ENCODE results near the gene FAM180A.

The FAM180A gene

GRCh38 chr7:135721198-135721820, 27.3 kb downstream of the FAM180A start:
- TF ChIP-seq CTCF (IDR thresholded peaks at IDR 0.05): no peak

DNA sequence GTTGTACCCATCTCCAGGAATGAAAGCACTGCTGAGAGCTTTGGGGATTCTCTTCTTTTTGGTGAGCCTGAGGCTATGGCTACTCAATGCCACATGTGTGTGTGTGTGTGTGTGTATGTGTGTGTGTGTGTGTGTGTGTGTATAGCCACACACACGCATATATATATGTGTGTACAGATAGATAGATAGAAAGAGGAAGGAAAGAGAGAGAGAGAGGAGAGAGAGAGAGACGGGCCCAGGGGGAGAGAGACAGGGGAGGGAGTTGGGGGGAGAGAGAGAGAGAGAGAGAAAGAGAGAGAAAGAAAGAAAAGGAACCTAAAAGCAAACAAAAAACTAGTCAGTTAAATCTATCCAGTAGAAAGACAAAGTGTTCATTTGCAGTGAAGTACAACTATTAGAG, 28.9 kb downstream of the FAM180A start:
- TF ChIP-seq CTCF (IDR thresholded peaks at IDR 0.05): no peak

GRCh38 chr7:135718794-135719437, 29.7 kb downstream of the FAM180A start:
- no peak for TF ChIP-seq CTCF (IDR thresholded peaks at IDR 0.05)

DNA sequence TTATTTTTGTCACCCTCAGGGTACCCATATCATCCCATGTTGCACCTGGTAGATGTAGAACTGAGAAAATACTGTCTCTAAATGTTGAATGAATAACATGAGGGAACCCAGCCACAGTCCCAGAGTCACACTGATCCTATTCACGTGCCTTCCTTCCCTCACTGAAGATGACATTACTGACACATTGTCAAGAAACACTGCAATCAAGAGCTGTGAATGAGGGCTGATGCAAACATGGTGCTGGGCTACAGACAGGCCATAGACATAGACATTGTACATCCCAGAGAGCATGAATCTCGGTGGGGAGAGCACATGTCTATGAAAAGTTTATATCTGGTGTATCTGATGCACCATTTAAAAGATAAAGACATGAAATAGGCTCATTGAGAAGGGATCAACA, 30.4 kb downstream of the FAM180A start:
- no peak for TF ChIP-seq CTCF (IDR thresholded peaks at IDR 0.05)

GRCh38 chr7:135717693-135718092, 30.9 kb downstream of the FAM180A start:
- no peak for TF ChIP-seq CTCF (IDR thresholded peaks at IDR 0.05)

GRCh38 chr7:135716677-135717238, 31.9 kb downstream of the FAM180A start:
- TF ChIP-seq CTCF (IDR thresholded peaks at IDR 0.05): no peak

- TF ChIP-seq CTCF (IDR thresholded peaks at IDR 0.05): no peak
These were observed 32.9 kb downstream of the FAM180A start for GRCh38 chr7:135715673-135716072.

Measured in LNCAP (cell line).